RWPE2 (cell line): Measurements from ENCODE around the gene ADGRG6.

Experiments used
- ATAC-seq: fragments of 200-7000 bp; cut with Tn5 transposase; 3 replicates; pipeline ENCODE4 v1.9.1; 2021; ENCODE audit warnings: low read depth
- DNase-seq: peaks from one replicate; pipeline ENCODE4 v3.0.0-alpha.2; 2020; ENCODE audit warnings: low spot score
- H3K27ac ChIP-seq: fragments of 450-650 bp; 2 replicates; pipeline ENCODE4 v1.5.1; 2017; ENCODE audit warnings: mild to moderate bottlenecking; ENCODE audit not compliant: poor library complexity, severe bottlenecking
- H3K27me3 ChIP-seq: fragments of 250-450 bp; sonication (Bioruptor Pico); 2 replicates; pipeline ENCODE4 v1.5.1; 2021; ENCODE audit warnings: mild to moderate bottlenecking, moderate library complexity; ENCODE audit not compliant: insufficient read depth, poor library complexity, severe bottlenecking
- H3K36me3 ChIP-seq: fragments of 250-450 bp; sonication (Bioruptor Pico); 2 replicates; pipeline ENCODE4 v1.5.1; 2020; ENCODE audit warnings: low read depth, mild to moderate bottlenecking, moderate library complexity
- H3K4me1 ChIP-seq: fragments of 250-450 bp; sonication (Bioruptor Pico); 2 replicates; pipeline ENCODE4 v1.5.1; 2021; ENCODE audit warnings: mild to moderate bottlenecking, moderate library complexity; ENCODE audit not compliant: insufficient read depth, poor library complexity, severe bottlenecking
- H3K4me3 ChIP-seq: fragments of 250-450 bp; sonication (Bioruptor Pico); 2 replicates; pipeline ENCODE4 v1.5.1; 2021; ENCODE audit warnings: mild to moderate bottlenecking, moderate library complexity; ENCODE audit not compliant: severe bottlenecking
- H3K9me3 ChIP-seq: fragments of 250-450 bp; sonication (Bioruptor Pico); 2 replicates; pipeline ENCODE4 v1.5.1; 2021; ENCODE audit warnings: mild to moderate bottlenecking, moderate library complexity; ENCODE audit not compliant: severe bottlenecking
- CTCF ChIP-seq: fragments of 450-650 bp; IDR thresholded peaks from one replicate; pipeline ENCODE4 v1.5.1; 2017; ENCODE audit warnings: mild to moderate bottlenecking, moderate library complexity; ENCODE audit not compliant: poor library complexity, severe bottlenecking

Gene ADGRG6

GRCh38 chr6:142328070-142328469 is 26.3 kb downstream of the ADGRG6 start:
- Histone ChIP-seq H3K27me3 (no peaks in the 10 kb centered on the region), H3K9me3 (no peaks in the 10 kb centered on the region), H3K27ac (no peak overlapping the region), H3K36me3 (peaks cover 19% of the 10 kb centered on the region; the same call in 1 of the 2 replicates), H3K4me1 (peaks cover 56% of the 10 kb centered on the region), H3K4me3 (no peak overlapping the region)
- ATAC-seq (no peak), DNase-seq (no peak)
- TF ChIP-seq CTCF: no peak

DNA sequence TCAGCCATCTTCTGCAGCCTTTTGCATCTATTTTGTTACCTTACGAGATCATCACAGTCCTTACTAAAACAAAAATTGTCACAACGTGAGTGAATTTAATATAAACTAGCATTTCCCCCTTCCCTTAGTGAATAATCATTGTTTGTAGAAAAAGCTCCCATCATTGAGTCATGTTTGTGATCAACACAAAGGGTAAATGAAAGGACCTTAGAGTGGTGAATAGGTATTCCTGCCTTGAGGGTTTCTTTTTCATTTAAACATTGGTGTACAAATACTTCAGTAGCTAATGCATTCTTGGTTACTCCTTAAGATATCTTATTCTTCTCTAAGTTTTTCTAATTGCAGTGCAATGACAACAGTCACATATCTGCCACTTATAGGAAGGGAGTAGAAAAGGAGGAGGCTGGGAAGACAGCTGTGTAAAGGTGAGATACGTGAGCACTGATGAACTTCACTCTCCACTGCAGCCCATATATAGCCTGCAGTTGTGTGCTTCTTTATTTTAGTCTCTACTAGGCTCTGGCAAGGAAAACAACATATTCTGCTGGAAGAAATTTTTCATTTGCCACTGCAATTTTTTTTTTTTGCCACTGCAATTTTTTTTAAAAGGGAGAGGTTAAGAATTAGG is 27.8 kb downstream of the ADGRG6 start:
- no peak for TF ChIP-seq CTCF
- Histone ChIP-seq H3K27me3 (no peaks in the 10 kb centered on the region), H3K9me3 (no peaks in the 10 kb centered on the region), H3K36me3 (peaks cover 12% of the 10 kb centered on the region; the same call in 1 of the 2 replicates), H3K4me3 (no peak overlapping the region), H3K4me1 (peaks cover 43% of the 10 kb centered on the region), H3K27ac (peak overlapping the region; percentile 5)
- ATAC-seq (no peak; the same call in 2 of the 3 replicates), DNase-seq (no peak)

- peak overlapping the region; percentile 14 for H3K27ac ChIP-seq
- no peak for ATAC-seq
- no peak overlapping the region for H3K4me3 ChIP-seq
- no peaks in the 10 kb centered on the region for H3K9me3 ChIP-seq
- H3K4me1 ChIP-seq: peaks cover 34% of the 10 kb centered on the region
- H3K36me3 ChIP-seq: peaks cover 9% of the 10 kb centered on the region; the same call in 1 of the 2 replicates
- no peak for DNase-seq
- H3K27me3 ChIP-seq: no peaks in the 10 kb centered on the region
- no peak for TF ChIP-seq CTCF
Observed at GRCh38 chr6:142331075-142331551, 29.3 kb downstream of the ADGRG6 start.

- Histone ChIP-seq H3K27ac (peak overlapping the region; percentile 14), H3K27me3 (no peaks in the 10 kb centered on the region), H3K36me3 (peaks cover 9% of the 10 kb centered on the region; the same call in 1 of the 2 replicates), H3K9me3 (no peaks in the 10 kb centered on the region), H3K4me1 (peaks cover 34% of the 10 kb centered on the region), H3K4me3 (no peak overlapping the region)
- no peak for TF ChIP-seq CTCF
- DNase-seq: no peak
- ATAC-seq: no peak
Observed at GRCh38 chr6:142331601-142332000, 29.8 kb downstream of the ADGRG6 start.
